K562 treated with DMSO at 1 percent for 24 hours (cell line): Measurements from ENCODE around the gene ZDHHC1. TPM values are rescaled to one million over a fixed set of nuclear protein-coding genes. Genes with fewer than 3 reads are reported as not detected.

Experiments
- total RNA-seq: library from RNA; unstranded; fragments of 300-600 nt; gene quantifications from 2 replicates; pipeline ENCODE4 v1.2.3, GENCODE V29; 2022; ENCODE audit warnings: low read depth; ENCODE audit not compliant: insufficient read depth

ZDHHC1 gene, protein sequence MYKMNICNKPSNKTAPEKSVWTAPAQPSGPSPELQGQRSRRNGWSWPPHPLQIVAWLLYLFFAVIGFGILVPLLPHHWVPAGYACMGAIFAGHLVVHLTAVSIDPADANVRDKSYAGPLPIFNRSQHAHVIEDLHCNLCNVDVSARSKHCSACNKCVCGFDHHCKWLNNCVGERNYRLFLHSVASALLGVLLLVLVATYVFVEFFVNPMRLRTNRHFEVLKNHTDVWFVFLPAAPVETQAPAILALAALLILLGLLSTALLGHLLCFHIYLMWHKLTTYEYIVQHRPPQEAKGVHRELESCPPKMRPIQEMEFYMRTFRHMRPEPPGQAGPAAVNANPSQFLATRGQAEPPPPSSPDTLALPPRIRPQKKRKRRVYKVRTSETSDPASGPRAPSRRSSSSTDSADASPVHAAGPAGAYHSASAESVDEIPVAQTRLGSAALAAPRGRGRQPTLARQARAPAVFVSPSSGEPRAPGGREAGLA
- 0.24 and 0.64 TPM in 2 replicates for total RNA-seq

DNA sequence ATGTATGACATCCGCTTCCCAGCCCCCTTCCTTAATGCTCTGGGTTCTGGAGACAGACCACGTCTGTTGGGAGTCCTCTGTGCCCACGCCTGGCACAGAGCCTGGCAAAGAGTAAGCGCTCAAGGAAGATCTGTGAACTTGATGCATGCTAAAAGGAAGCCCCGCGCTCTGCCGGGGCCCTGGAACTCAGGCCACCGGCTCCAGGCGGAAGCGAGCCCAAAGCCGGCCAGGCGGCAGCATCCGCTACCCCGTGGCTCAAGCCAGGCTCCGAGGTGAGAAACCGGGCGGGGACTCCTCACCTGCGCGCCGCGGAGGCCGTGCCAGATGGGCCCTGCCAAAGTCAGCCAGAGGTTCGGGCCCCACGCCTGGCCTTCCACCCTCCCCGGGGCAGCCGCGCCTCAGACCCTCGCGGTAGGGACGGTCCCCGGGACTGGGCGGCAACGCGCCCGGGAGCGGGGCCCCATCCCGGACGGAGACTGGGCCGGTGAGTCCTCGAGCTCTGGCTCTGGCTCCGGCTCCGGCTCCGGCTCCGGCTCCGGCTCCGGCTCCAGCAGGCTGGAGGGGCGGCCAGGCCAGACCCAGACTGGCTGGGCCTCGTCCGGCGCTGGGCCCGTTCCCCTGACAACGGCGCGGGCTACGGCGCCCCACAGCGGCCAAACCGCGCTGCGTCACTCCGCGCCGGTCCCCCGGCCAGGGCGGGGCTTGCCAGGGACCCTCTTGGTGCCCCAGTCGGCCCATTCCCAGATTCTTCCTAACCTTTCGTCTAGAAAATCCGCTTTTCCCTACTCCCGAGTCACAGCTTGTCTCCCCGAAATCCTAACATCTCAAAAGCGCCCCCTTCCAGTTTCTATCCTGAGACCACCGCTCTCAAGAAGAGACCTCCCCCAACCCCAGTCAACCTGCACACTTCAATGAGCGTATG lies at the start of gene ZDHHC1:
Gene ZDHHC1, minus strand, starts transcription at position 606 of the 922 bp plus-strand sequence. CDS start 8,702 bp downstream, outside the sequence.

DNA sequence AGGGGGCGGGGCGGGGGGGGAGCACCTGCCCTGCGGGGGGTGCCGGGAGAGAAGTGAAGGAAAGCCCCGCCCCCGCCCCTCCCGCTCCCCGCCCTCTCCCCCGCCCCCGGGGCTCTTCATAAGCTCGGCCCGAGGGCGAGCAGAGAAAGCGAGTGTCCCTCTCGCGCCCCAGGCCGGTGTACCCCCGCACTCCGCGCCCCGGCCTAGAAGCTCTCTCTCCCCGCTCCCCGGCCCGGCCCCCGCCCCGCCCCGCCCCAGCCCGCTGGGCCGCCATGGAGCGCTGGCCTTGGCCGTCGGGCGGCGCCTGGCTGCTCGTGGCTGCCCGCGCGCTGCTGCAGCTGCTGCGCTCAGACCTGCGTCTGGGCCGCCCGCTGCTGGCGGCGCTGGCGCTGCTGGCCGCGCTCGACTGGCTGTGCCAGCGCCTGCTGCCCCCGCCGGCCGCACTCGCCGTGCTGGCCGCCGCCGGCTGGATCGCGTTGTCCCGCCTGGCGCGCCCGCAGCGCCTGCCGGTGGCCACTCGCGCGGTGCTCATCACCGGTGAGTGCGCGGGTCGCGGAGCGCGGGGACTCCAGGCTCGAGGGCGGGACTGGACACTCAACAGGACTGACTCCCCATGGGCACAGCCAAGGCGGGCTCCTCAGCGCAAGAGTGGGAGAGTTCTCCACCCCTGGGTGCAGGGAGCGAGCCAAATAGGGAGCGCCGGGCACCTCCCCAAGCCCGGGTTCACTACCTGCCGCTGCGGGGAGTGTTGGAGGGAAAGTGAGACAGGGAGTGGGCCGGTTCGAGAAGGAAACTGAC lies 14.9 kb upstream of the ZDHHC1 start, which contains the start of gene HSD11B2:
Gene HSD11B2, plus strand, starts transcription at position 145 of the 798 bp plus-strand sequence. Its CDS starts 128 bp downstream, at position 273.

DNA sequence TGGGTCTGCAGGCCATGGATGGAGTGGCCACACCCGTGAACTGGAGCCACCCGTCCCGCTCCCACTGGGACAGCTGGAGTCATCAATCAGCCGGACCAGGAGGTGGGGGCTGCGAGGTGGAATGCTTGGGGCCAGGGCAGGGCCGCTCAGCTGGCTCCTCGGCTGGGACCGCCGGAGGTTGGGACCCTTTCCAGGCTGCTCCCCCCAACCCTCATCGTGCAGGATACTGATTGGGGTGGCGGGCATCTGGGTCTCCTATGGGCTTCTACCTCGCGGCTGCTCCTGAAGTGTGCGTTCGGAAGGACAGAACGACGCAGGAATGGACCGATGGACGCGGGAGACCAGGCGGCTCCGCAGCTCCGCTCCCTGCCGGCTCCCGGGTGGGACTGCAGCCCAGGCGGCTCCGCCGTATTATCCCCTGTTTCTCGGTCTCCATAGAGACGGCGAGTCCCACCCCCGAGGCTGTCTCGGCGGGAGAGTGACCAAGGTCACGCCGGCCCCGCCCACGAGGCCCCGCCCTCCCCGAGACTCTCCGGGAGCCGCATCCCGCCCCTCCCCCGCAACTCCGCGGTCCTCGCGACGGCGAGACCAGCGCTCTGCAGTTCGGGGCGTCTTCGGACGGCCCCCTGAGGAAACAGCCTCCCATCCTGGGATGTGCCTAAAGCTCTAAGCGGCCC lies 23.0 kb downstream of the ZDHHC1 start, which contains the start of gene TPPP3:
Gene TPPP3, minus strand, starts transcription at position 388 of the 677 bp plus-strand sequence. CDS start 2,387 bp downstream, outside the sequence.

Other genes with a start within 250 kb of the ZDHHC1 start
- gene NOL3, start 245.9 kb downstream of the ZDHHC1 start, total RNA-seq, result 23.2 and 28.7 TPM in 2 replicates
- 27.3 and 27.5 TPM in 2 replicates for gene MATCAP1, start 232.5 kb downstream of the ZDHHC1 start, total RNA-seq
- gene EXOC3L1, start 226.3 kb downstream of the ZDHHC1 start, total RNA-seq, result 0.37 TPM in 1 of 2 replicates, not detected in the other
- gene E2F4, start 224.3 kb downstream of the ZDHHC1 start, total RNA-seq, result 92.4 and 95.4 TPM in 2 replicates
- gene ELMO3, start 217.3 kb downstream of the ZDHHC1 start, total RNA-seq, result 3.3 and 4.0 TPM in 2 replicates
- 64.1 and 69.2 TPM in 2 replicates for gene TMEM208, start 189.3 kb downstream of the ZDHHC1 start, total RNA-seq
- gene FHOD1, start 169.0 kb downstream of the ZDHHC1 start, total RNA-seq, result 49.4 and 55.6 TPM in 2 replicates
- 2.0 and 2.4 TPM in 2 replicates for gene SLC9A5, start 167.5 kb downstream of the ZDHHC1 start, total RNA-seq
- gene PLEKHG4, start 136.9 kb downstream of the ZDHHC1 start, total RNA-seq, result 22.7 and 31.6 TPM in 2 replicates
- gene KCTD19, start 89.7 kb downstream of the ZDHHC1 start, total RNA-seq, result 0.22 and 2.7 TPM in 2 replicates
- 0.15 TPM in 1 of 2 replicates, not detected in the other for gene LRRC36, start 89.7 kb downstream of the ZDHHC1 start, total RNA-seq
- 0.61 TPM in 1 of 2 replicates, not detected in the other for gene TPPP3, start 23.0 kb downstream of the ZDHHC1 start, total RNA-seq
- 0.28 TPM in 1 of 2 replicates, not detected in the other for gene HSD11B2, start 14.6 kb upstream of the ZDHHC1 start, total RNA-seq
- gene ATP6V0D1, start 64.7 kb upstream of the ZDHHC1 start, total RNA-seq, result 204 and 205 TPM in 2 replicates
- not detected in 2 replicates for gene AGRP, start 67.1 kb upstream of the ZDHHC1 start, total RNA-seq
- 13.1 and 20.4 TPM in 2 replicates for gene RIPOR1, start 112.4 kb upstream of the ZDHHC1 start, total RNA-seq
- gene CTCF, start 146.0 kb upstream of the ZDHHC1 start, total RNA-seq, result 36.6 and 38.1 TPM in 2 replicates
- gene CARMIL2, start 228.7 kb upstream of the ZDHHC1 start, total RNA-seq, result 2.0 TPM in 2 replicates
- gene ACD, start 243.8 kb upstream of the ZDHHC1 start, total RNA-seq, result 51.6 and 54.9 TPM in 2 replicates
- 1.3 and 4.6 TPM in 2 replicates for gene PARD6A, start 244.5 kb upstream of the ZDHHC1 start, total RNA-seq